NCI-H2196 (cell line): ENCODE results near the gene TXNDC15.
"Not testable (repeated sequence)": the region's sequence is repeated elsewhere in the genome, so short reads cannot be mapped to it uniquely, and the experiment has no call there.

Source experiments
- DNase-seq: peaks from one replicate; lab custom pipeline; 2025; ENCODE audit not compliant: unreplicated experiment; lab: John Stamatoyannopoulos, UW

Gene TXNDC15

DNA sequence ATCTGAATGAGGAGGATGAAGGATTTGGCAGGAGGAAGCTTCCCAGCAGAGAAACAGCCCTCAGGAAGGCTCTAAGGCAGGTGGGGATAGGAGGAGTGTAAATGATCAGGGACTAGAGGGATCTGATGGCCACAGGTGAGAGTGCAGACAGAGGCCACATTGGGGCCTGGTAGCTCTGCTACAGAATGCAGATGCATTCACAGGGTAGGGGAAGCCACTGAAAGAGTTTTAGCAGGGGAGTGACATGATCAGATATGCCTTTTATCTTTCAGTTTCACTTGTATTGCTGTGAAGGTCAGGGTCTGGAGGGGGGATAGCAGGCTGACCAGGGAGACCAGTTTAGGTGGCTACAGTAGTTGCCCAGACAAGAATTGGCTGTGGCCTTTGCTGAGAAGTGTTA is 3.0 kb downstream of the TXNDC15 start:
- DNase-seq, result no peak

DNA sequence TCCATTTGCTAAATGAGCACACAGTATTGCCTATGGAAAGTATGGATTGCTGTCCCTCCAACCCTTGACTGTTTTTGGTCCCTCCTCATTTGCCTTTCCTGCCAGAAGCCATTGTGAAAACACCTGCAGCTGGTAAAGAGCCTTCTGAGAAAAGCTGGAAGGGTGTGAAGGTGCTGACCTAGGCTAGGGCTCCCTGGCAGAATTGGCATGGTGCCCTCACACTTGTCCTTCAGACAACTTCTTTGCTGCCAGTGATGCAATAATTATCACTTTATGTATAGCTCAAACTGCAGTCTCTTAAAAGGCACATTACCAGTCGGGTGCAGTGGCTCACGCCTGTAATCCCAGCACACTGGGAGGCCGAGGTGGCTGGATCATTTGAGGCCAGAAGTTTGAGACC is 4.2 kb downstream of the TXNDC15 start:
- peak; percentile 64 for DNase-seq

DNA sequence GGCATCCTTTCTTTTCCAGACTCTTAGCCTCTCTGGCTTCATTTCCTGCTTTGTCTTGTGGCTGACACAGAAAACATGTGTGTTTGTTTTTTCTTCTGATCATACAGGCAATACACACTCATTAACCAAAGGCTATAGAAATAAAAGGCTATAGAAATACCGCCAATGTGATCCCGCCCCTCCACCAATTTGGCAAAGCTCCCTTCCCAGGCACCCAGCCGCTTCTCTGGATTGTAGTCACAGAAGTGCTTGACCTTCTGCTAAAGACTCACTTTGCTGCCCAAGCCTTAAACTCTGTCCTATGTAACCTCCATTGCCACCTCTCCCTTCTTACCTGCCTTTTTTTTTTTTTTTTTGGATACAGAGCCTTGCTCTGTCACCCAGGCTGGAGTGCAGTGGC is 5.3 kb downstream of the TXNDC15 start:
- DNase-seq, result no peak

DNA sequence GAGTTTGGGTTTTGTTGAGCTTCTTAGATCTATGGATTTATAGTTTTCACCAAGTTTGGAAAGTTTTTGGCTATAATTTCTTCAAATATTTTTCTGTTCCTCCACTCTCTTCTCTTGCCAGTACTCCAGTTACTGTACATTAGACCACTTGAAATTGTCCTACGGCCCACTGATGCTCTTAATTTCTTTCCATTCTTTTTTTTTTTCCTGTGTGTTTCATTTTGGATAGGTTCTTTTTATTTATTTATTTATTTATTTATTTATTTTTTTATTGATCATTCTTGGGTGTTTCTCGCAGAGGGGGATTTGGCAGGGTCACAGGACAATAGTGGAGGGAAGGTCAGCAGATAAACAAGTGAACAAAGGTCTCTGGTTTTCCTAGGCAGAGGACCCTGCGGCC is 6.8 kb downstream of the TXNDC15 start:
- not testable (repeated sequence) for DNase-seq

DNA sequence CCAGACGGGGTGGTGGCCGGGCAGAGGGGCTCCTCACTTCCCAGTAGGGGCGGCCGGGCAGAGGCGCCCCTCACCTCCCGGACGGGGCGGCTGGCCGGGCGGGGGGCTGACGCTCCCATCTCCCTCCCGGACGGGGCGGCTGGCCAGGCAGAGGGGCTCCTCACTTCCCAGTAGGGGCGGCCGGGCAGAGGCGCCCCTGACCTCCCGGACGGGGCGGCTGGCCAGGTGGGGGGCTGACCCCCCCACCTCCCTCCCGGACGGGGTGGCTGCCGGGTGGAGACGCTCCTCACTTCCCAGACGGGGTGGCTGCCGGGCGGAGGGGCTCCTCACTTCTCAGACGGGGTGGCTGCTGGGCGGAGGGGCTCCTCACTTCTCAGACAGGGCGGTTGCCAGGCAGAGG is 7.5 kb downstream of the TXNDC15 start:
- not testable (repeated sequence) for DNase-seq

DNA sequence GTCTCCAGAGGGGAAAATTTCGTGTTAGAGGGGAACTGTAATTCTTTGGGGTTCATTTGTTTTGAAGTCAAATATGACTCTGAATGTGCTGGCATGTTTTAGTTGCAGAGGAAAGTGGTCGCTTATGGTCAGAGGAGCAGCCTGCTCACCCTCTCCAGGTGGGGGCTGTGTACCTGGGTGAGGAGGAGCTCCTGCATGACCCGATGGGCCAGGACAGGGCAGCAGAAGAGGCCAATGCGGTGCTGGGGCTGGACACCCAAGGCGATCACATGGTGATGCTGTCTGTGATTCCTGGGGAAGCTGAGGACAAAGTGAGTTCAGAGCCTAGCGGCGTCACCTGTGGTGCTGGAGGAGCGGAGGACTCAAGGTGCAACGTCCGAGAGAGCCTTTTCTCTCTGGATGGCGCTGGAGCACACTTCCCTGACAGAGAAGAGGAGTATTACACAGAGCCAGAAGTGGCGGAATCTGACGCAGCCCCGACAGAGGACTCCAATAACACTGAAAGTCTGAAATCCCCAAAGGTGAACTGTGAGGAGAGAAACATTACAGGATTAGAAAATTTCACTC is 13.5 kb downstream of the TXNDC15 start:
- DNase-seq, result no peak

DNA sequence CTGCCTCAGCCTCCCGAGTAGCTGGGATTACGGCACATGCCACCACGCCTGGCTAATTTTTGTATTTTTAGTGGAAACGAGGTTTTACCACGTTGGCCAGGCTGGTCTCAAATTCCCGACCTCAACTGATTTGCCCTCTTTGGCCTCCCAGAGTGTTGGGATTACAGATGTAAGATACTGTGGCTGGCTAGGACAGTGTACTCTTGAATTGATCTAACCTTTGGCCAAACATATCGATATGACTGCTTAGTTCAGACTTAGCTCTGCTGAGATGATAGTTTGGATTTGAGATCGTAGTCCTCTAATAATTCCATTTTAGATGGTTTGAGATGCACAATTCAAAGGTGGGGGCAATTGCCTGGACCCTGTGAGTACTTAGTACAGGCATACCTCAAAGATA is 15.2 kb downstream of the TXNDC15 start:
- no peak for DNase-seq

DNA sequence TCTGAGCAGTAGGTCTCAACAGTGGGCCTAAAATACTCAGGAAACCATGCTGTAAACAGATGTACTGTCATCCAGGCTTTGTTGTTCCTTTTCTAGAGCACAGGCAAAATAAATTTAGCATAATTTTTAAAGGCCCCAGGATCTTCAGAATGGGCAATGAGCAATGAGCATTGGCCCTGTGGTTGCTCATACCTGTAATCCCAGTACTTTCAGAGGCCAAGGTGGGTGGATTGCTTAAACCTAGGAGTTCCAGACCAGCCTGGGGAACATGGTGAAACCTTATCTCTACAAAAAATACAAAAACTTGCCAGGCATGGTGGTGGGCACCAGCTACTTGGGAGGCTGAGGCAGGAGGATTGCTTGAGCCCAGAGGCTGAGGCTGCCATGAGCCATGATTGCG is 17.3 kb downstream of the TXNDC15 start:
- DNase-seq, result no peak

DNA sequence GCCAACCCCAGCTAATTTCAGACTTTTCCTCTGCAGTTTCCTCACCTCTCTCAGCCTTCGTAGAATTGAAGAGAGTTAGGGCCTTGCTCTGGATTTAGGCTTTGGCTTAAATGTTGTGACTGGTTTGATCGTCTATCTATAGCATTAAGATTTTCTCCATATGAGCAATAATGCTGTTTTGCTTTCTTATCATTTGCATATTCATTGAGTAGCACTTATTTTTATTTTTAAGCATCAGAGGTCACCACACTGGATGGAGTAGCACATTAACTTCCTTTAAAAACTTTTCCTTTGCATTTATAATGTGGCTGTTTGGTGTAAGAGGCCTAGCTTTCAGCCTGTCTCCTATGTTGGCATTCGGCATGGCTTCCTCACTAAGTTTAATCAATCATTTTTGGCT is 18.1 kb downstream of the TXNDC15 start:
- DNase-seq, result no peak

DNA sequence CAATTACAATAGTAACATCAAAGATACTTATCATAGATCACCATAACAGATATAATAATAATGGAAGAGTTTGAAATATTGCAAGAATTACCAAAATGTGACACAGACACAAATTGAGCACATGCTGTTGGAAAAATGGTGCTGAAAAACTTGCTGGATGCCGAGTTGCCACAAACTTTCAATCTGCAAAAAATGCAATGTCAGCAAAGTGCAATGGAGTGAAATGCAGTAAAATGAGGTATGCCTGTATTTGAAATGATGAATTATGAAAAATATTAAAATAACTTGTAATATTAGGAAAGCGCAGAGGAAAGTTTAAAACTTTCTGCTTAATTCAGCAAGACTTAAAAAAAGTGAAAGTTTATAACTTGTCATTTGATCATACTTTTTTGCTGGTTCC is 18.8 kb downstream of the TXNDC15 start:
- DNase-seq, result no peak

DNA sequence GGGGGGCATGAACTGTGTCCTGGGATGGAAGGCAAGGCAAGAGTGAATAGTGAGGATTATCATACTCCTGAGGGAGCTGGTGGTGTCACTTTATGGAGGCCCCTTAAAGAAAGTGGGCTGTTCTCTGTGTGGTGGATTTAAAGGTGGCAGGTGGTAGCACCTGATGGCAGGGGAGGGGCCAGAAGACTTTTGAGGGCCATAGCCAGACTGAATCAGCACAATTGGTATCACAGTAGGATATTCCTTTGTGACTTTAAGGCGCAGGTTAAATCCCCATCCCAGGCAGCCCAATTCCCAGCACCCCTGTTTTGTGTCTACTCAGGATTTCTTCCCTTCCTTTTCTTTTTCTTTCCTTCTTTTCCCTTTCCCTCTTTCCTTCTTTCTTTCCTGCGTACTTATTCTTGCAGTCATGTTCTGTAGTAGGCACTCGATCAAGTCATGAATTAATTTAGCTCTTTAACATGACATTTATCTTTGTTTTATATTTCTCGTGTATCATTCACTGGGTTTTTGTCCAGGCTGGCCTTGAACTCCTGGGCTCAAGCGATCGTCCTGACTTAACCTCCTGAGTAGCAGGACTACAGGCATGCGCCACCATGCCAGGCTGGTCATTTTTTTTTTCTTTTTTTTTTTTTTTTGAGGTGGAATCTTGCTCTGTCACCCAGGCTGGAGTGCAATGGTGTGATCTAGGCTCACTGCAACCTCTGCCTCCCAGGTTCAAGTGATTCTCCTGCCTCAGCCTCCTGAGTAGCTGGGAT is 19.8 kb downstream of the TXNDC15 start:
- DNase-seq, result no peak

DNA sequence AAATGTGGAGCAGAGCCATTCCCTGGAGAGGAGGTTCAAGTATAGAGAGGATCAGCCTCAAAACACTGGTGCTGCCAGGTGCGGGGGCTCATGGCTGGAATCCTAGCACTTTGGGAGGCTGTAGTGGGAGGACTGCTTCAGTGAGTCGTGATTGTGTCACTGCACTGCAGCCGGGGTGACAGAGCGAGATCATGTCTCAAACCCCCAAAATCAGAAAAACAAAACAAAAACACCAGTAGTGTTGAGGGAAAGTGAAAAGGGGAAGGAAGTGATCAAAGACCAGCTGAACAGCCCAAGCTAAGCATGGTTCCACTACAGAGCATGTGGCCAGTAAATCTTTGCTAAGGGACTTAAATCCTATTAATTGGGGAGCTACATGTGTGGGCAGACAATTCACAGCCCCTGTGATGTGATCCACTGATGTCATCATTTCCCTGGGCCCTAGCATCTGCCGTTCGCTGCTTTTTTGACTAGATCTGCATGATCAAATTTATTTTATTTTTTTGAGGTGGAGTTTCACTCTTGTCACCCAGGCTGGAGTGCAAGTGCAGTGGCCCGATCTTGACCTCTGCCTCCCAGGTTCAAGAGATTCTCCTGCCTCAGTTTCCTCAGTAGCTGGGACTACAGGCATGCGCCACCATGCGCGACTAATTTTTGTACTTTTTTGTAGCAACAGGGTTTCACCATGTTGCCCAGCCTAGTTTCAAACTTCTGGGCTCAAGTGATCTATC is 28.1 kb downstream of the TXNDC15 start:
- no peak for DNase-seq

DNA sequence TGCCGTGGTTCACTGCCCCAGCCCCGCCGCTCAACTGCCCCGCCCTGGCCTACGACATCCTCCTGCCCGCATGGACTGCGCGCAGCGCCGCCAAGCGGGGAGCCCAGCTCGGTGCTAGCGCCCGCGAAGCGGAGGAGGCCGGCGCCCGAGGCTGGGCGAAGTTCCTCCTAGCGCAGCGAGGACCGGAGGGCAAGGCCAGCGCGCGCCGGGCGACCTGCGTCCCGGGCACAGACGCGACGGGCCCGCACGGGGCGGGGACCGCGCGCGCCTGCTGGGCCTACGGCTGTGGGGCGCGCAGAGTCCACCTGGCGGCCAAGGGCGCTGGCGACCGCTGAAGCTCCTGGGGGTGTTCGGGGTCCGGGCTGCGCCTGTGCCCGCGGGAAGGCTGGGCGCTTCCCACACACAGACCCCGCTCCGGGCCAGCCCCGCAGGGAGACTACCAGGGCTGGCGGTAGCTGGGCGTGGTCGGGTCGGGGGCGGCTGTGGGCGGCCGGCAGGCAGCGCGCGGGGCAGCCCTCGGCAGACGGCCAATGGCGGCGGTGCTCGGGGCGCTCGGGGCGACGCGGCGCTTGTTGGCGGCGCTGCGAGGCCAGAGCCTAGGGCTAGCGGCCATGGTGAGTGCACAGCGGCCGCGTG is 30.6 kb downstream of the TXNDC15 start, which contains the start of gene PCBD2:
Gene PCBD2, plus strand, starts transcription at position 522 of the 636 bp plus-strand sequence. Its CDS starts 9 bp downstream, at position 531.
- peak; percentile 94 for DNase-seq

DNA sequence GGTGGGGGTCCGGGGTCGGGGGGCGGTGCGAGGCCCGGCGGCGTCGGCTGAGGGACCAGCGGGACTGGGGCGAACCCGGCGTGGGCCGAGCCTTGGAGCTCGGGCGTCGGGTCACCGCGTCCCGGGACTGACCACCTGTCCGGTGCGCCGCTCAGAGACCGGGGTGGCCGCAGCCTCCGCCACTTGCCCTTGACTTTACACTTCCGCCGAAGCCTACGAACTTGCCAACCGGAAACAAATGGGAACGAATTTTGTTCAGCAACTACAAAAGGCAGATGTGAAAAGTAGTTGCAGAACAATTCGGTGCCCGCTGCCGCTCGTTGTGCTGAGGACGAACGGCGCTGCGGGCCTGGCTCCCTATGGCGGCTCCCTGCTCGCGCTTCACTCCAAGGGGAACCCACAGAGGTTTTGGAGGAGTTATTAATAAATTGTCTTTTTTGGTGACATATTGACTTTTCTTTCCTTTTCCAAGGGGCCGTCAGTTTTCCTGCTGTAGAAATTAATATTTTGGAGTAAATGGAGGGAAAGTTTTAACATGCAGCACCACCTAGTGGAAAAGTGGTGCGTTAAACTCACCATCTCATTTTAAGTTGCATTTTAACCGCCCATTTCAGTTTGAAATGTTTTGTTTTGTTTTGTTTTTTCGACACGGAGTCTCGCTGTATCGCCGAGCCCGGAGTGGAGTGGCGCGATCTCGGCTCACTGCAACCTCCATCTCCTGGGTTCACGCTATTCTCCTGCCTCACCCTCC is 31.2 kb downstream of the TXNDC15 start:
- peak; percentile 77 for DNase-seq

DNA sequence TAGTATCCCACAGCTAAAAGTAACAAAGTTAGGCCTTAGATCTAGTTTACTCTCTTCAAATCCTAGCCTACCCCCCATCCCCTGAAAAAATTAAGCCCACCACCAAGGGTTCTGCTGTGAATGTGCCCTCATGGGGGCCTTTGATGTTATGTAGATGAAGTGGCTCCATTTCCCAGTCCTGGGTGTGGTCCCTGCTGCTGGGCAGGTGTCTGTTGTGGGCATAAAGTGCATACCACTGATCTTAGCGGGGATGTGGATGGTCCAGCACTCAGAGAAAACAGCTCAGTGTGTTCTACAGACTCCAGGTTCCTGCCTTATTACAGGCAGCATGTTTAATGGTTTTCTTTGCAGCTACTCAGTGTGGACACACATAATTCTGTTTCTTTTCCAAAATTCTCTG is 32.6 kb downstream of the TXNDC15 start:
- no peak for DNase-seq

DNA sequence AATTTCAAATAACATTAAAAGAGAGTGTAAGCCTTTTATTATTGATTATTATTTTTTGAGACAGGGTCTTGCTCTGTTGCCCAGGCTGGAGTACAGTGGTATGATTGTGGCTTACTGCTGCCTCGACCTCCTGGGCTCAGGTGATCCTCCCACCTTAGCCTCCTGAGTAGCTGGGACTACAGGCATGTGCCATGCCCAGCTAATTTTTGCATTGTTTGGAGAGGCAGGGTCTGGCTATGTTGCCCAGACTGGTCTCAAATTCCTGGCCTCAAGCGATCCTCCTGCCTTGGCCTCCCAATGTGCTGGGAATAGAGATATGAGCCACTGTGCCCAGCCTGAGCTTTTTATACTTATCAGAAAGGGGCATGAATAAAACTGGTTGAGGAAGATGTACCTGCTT is 36.6 kb downstream of the TXNDC15 start:
- DNase-seq, result not testable (repeated sequence)

DNA sequence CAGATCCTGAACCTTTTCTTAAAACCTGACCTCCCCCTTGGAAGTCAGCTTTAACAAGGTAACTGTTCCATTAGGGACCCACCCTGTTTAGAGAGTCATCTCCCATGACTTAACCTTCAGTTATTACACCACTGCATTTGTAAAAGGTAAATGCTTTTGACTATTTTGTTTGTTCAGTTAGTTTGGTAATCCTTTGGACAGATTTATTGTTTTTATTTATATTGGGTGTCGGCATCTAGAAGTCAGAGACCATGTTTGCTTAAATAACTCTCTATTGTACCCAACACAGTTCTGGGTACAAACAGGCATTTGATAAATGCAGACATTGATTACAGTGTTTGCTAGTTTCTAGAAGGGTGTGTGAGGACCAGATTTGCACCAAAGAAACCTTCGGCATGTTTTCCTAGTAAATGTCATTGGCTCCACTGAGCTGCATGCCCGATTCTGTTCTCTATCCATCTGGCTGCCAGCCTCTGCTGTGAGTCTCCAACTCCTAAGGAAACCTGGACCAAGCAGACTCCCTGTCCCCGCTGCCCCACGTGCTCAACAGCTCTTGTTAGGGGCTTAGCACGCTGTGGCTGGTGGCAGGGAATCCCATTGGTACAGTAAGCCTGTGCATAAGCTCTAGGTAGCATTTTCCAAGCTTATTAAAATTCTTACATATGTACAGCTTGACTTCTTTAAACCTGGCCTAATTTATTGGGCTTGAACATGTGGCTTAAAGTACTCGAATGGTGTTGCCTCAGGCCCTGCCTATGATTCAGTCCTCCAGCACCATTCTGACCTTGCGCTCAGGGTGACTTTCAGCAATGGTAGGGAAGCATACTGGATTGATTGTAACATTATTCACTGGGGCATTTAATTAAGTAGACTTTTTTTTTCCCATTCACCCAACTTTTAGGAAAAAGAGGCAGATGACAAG is 37.4 kb downstream of the TXNDC15 start:
- DNase-seq, result no peak

DNA sequence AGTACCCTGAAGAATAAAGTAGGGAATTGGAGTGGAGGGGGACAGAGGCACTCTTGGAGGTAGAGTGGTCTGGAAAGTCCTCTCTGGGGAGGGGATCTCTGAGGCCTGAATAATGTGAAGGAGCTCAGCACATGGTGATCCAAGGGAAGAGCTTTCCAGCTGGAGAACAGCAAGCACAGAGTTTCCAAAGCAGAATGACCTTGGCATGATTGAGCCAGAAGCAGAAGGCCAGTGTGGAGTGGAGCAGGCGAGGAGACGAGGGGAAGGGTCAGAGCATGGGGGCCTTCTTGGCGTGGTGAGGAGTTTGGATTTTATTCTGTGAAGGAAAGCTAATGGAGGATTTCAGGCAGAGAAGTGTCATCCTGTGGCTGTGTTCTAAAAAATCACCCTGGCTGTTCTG is 39.1 kb downstream of the TXNDC15 start:
- no peak for DNase-seq

DNA sequence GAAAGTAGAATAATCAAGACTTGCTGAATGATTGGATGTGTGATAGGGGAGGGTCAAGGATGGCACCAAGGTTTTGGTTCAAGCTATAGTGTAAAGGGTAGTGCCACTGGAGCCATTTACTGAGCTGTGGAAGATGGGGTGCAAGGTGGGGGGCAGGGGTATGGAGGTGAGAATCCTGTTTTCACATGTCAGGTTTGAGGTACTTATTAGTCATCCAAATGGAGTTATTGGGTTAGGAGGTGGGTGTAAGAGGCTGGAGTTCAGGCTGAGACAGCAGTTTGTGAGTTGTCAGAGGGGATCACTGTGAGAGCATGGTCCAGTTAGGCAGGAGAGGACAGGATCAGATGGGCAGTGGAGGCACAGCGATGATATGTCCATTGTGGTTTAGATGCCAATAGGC is 39.6 kb downstream of the TXNDC15 start:
- no peak for DNase-seq
